GM19463 (cell line): ENCODE measurements around the gene PLCB2.
A peak's percentile ranks its signal among the peaks of the same experiment; 100 is the strongest.

Experiments used
- ATAC-seq: cut with Tn5 transposase; IDR thresholded peaks from one replicate; pipeline ENCODE4 v1.9.1; 2021; ENCODE audit warnings: mild to moderate bottlenecking, moderate library complexity; ENCODE audit not compliant: unreplicated experiment

The PLCB2 gene

DNA sequence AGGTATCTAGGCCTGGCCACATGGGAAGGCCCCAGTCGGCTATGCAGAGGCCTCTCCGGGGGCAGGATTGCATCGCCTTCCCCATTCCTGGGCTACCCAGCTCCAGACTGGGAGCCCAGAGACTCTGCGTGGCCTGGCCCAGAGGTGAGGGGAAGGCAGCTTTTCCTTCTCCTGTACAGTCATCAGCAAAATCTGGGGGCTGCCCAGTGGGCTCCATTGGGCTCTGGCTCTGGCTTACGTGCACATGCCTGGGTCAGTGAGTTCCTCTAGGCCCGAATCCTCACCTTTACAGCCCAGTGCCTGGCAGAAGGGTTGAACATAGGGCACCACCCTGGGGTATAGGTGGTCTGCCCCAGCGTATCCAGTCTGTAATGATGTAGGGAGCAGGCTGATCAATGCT is 20.9 kb downstream of the PLCB2 start:
- ATAC-seq = no peak

DNA sequence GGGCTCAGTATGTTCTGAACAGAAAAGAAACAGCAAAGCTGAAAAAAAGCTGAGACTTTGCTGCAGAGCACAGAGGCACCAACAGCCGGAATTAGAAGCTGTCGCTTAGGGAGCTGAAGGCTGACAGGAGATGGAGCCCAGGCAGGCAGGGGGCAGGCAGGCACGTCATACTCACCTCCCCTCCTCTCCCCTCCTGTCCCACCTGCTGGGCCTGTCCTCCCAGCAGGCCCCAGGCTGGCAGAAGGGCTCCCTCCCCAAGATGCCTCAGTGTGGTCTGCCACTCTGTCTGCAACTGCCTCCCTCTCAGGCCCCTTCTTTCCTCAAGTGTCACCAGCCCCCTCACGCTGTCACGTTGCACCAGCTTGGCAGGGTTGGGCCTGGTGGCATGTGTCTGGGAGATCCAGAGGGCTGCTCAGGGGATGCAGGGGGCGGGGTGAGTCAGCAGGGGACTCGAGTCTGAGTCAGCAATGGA is 21.6 kb downstream of the PLCB2 start:
- no peak for ATAC-seq

GRCh38 chr15:40285554-40286011 is 22.2 kb downstream of the PLCB2 start:
- ATAC-seq = no peak

DNA sequence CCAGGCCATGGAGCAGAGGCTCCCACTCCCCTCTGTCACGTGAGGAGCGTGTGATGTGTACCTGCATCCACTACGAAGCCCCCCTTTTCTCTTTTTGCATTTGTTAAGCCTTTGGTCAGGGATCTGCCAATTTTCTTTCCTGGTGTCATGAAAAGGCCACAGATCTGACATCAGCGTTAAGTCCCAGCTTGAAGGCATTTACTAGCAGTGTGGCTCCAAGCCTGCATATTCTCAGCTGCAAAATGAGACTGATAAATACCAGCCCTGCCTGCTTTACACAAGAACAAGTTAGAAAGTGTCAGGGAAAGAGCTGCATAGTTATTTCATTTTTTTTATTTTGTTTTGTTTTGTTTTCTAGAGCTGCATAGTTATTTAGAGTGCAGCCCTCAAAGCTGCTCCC is 22.6 kb downstream of the PLCB2 start:
- no peak for ATAC-seq

DNA sequence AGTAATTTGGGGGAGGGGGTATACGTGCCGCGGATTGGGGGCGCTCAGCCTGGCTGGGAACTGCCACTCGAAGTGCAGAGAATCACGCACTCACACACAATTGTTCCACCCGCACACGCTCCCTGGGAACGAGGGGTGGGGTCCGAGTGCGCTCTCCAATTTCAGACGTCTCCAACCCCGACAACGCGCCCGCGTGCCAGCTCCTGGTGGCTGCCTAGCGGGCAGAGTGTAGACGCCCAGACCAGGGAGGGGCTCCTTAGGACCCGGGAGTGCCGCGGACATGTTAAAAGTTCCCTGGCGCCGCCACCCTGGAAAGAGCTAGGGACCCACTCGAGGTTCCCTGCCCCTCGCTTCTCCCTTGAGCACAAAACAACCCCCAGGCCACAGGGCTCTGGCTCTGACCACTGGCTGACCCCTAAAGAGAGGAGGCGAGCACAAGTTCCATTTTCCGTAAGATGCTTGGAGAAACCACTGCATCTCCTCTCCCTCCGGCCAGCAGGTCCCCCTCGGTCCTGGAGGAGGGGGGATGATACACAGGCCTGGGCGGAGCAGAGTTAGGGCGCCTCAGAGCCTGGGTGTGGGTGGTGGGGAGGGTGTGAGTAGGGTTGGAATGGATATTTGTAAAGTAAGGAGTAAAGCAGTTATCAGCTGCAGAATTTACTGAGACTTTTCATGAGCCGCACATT is 24.0 kb downstream of the PLCB2 start:
- ATAC-seq = no peak

DNA sequence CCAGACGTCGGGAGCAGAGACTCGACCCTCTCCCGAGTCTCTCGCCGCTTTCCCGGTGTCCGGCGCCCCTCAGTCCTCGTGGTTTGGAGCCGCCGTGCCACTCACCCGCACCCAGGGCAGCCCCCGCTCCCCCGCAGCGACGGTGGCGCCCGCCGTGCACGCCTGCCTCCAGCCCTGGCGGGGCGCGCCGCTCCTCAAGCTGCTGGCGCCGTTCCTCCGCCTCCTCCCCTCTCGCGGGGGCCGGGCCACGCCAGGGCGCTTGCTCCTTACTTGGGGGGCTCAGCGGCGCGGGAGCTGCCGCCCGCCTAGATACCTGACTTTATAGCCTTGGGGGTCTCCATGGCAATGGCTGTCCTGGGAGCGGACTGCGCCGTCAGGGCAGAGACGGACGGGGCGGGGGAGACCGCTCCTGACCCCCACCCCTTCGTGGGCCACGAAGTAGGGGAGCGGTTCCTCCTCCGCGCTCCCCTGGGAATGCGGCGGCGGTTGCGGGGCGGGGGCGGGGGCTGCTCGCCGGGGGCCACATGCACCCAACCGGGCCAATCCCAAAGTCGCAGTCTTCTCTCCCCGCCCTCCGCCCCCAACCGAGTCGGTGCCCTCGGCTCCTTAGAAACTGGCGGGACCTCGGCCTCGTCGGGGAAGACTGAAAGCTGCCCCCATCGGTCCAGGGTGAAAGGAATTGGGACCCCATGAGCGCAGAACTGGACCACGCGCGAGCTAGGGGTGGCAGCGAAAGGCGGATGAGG is 24.7 kb downstream of the PLCB2 start, which contains the start of gene ANKRD63:
Gene ANKRD63, minus strand, starts transcription at position 196 of the 746 bp plus-strand sequence. CDS start 478 bp downstream, outside the sequence.
- ATAC-seq = no peak

DNA sequence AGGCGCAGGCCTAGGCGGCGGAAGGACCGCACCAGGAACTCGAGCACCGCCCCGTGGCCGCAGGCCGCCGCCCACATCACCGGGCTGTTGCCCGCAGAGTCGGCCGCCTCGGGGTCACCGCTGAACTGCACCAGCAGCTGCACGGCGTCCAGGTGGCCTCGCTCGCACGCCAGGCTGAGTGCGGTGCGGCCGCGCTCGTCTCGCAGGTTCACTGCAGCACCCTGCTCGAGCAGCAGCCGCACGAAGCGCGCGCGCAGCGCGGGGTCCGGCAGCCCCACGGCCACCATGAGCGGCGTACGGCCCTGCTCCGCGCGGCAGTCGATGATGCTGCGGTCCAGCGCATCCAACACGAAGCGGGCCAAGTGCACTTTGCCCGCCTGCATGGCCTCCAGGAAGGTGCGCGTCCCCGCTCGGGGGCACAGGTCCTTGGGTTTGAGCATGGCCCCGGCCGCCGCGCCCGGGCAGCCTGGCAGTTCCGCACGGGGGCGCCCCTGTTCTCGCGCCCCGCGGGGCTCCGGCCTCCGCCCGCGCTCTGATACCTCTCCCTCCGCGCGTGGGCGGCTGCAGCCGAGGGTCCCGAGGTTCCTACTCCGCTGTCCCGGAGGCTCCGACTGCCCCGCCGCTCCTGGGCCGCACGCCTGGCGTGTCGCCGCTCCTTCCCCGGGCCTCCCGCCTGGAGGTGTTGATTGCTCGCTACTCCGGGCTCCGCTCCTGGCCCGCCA is 25.4 kb downstream of the PLCB2 start:
- no peak for ATAC-seq

- no peak for ATAC-seq
Measured at GRCh38 chr15:40281801-40282146, 26.0 kb downstream of the PLCB2 start.

- no peak for ATAC-seq
Measured at GRCh38 chr15:40281057-40281800, 26.5 kb downstream of the PLCB2 start.

DNA sequence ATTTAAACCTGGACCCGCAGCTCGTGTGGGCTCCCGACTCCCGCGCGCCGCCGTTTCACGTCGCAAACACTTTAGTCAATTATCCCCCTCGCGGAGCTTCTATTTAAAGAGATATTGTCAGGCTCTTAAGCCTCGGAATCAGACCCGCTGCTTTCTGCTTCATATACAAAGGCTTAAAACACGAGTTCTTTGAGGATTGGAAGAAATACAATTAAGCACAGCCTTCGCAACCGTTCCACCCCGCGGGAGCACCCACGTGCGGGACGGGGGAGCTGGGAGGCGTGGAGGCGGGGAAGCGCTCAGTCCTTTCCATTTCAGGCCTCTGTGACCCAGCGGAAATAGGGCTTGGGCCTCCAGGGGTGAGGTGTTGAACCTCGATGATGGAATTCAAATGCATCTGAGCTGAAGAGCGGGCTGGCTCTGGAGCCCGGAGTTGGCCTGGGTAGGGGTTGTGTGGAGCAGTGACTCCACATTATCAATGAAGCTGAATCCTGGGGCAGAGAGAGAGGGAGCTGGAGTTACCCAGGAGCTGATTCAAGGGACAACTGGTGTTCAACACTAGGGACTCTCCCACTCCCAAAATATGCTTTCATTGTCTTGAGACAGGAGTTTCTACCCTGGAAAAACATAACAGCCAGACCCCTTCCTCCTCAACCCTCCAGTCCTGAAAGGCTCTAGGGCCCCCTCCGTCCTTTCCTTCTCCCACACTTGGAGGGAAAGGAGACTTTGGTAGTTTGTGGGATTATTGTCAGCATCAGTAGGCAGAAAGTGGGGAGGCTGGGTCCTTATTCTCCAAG is 27.3 kb downstream of the PLCB2 start:
- no peak for ATAC-seq

GRCh38 chr15:40279437-40280141 is 28.1 kb downstream of the PLCB2 start:
- ATAC-seq = no peak

DNA sequence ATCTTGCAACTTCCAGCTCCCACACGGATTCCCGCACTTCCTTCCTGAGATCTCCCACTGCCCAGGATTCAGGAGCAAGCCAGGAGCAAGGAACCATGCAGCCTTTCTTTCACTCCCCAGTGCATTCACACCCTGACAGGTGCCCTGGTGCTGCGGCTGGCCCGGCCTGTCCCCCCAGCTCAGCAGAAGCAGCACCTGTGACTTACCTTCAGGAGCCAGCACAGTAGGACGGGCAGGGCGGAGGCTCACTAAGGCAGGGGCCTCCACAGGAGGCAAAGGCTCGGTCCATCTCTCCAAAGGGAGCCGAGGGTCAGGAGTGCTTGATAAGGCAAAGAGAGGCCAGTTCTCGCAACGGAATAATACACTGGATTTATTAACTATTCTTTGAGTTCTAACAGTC is 29.7 kb downstream of the PLCB2 start:
- ATAC-seq = no peak

- no peak for ATAC-seq
Measured at GRCh38 chr15:40277471-40277870, 30.3 kb downstream of the PLCB2 start.

GRCh38 chr15:40276927-40277326 is 30.8 kb downstream of the PLCB2 start:
- ATAC-seq = no peak

DNA sequence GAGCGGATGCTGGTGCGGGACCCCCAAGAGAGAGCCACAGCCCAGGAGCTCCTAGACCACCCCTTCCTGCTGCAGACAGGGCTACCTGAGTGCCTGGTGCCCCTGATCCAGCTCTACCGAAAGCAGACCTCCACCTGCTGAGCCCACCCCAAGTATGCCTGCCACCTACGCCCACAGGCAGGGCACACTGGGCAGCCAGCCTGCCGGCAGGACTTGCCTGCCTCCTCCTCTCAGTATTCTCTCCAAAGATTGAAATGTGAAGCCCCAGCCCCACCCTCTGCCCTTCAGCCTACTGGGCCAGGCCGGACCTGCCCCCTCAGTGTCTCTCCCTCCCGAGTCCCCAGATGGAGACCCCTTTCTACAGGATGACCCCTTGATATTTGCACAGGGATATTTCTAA is 31.8 kb downstream of the PLCB2 start:
- no peak for ATAC-seq

- no peak for ATAC-seq
Measured at GRCh38 chr15:40275523-40275922, 32.2 kb downstream of the PLCB2 start.

DNA sequence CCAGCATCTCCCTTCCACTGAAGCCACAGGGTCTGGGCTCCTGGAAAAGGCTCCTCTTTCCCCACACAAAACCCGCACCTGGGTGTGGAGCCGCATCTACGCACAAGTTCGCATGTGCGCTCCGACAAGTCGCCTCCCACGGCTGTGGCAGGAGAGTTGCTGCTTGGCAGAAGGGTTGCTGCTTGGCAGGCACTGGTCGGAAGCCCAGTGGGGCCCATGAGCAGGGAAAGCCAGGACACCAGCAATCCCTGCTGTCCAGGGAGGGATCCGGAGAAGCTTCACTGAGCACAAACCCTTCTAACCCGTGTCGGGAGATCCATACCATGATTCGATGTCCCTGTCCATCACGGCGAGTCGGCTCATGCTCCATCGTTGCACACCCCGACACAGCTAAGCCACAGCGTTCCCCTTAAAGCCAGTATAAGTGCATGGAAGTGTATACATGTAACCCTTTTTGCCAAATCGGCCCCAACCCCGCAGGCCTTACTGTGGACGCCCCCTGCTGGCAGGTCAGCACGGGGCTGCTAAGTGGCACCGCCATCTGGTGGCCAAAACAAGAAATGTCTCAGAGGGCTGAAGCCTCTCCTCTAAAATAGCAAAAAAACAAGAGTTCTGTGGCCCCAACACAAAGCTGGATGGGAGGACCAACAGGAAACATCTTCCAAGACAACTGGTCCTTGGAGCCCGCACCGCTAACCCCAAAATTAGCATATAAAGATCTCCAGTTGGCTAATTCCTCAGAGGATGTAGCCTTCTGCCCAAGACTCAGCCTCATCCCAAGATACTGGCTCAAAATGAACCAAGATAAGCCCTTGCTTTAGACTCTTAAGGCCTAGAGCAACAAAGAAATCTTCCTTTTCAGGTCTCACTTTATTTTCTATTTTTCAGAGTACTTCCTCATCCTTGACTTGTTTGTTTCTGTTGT is 33.1 kb downstream of the PLCB2 start:
- ATAC-seq = peak; percentile 50

DNA sequence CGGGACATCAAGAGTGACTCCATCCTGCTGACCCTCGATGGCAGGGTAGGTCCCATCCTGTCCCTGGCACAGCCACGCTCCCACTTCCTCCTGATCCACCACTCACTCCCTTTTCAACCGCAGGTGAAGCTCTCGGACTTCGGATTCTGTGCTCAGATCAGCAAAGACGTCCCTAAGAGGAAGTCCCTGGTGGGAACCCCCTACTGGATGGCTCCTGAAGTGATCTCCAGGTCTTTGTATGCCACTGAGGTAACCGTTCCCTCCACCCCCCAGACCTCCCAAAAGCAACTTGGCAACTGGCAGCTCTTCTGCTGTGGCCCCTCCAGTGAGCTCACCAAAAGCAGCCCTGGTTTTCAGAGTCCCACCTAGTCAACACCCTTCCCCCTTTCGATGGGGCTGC is 34.3 kb downstream of the PLCB2 start:
- no peak for ATAC-seq
